DMS153 (cell line): ENCODE measurements around the gene HSD11B1L.

Source experiments
- DNase-seq: peaks from one replicate; lab custom pipeline; 2025; lab: John Stamatoyannopoulos, UW

HSD11B1L gene

GRCh38 chr19:5667751-5668271, 13.0 kb upstream of the HSD11B1L start:
- DNase-seq = no peak

GRCh38 chr19:5669212-5669611, 11.6 kb upstream of the HSD11B1L start:
- DNase-seq = no peak

GRCh38 chr19:5671600-5671999, 9.2 kb upstream of the HSD11B1L start:
- DNase-seq = no peak

GRCh38 chr19:5672708-5673459, 7.9 kb upstream of the HSD11B1L start:
- DNase-seq = no peak

GRCh38 chr19:5673752-5674151, 7.1 kb upstream of the HSD11B1L start:
- DNase-seq = no peak

GRCh38 chr19:5674714-5675113, 6.1 kb upstream of the HSD11B1L start:
- DNase-seq = no peak

- no peak for DNase-seq
Observed at GRCh38 chr19:5676105-5676771, 4.6 kb upstream of the HSD11B1L start.

- no peak for DNase-seq
Observed at GRCh38 chr19:5676772-5677105, 4.1 kb upstream of the HSD11B1L start.

- DNase-seq = no peak
Observed at GRCh38 chr19:5677136-5677535, 3.7 kb upstream of the HSD11B1L start.

- DNase-seq = no peak
Observed at GRCh38 chr19:5677580-5677979, 3.2 kb upstream of the HSD11B1L start.

- no peak for DNase-seq
Observed at GRCh38 chr19:5678071-5678718, 2.6 kb upstream of the HSD11B1L start.

GRCh38 chr19:5679289-5680083, 1.3 kb upstream of the HSD11B1L start:
- no peak for DNase-seq

- DNase-seq = no peak
Observed at GRCh38 chr19:5680084-5680436, 767 bp upstream of the HSD11B1L start.

GRCh38 chr19:5681391-5682106, 722 bp downstream of the HSD11B1L start:
- DNase-seq = no peak

- DNase-seq = no peak
Observed at GRCh38 chr19:5682107-5682482, 1.3 kb downstream of the HSD11B1L start.

- no peak for DNase-seq
Observed at GRCh38 chr19:5683177-5683886, 2.5 kb downstream of the HSD11B1L start.

- no peak for DNase-seq
Observed at GRCh38 chr19:5684694-5685430, 4.0 kb downstream of the HSD11B1L start.

- no peak for DNase-seq
Observed at GRCh38 chr19:5686326-5686646, 5.5 kb downstream of the HSD11B1L start.

- DNase-seq = peak; percentile 85
Observed at GRCh38 chr19:5686647-5687359, 6.0 kb downstream of the HSD11B1L start.
